Activated CD4-positive, alpha-beta T cell treated with anti-CD3 and anti-CD28 coated beads, Interleukin-2, amount 10 ng/mL, durations not matched to agents 7 days and 5 days (primary cell): ENCODE measurements around the gene USP20. TPM values are rescaled to one million over a fixed set of nuclear protein-coding genes. Genes with fewer than 3 reads are reported as not detected.
A peak's percentile ranks its signal among the peaks of the same experiment; 100 is the strongest.

ENCODE experiments used
- CTCF ChIA-PET: fragments of 350-600 bp; sonication (Branson Sonifier 250); formaldehyde crosslinking; loops from one replicate; lab custom pipeline; 2021; ENCODE audit warnings: antibody characterized with exemption; lab: Charles Lee
- POLR2A ChIA-PET: fragments of 350-600 bp; sonication (Branson Sonifier 250); formaldehyde crosslinking; loops from one replicate; lab custom pipeline; 2021; ENCODE audit warnings: antibody characterized with exemption; lab: Charles Lee
- DNase-seq: peaks from one replicate; pipeline ENCODE4 v3.0.0-alpha.2; 2020
- H3K27ac Mint-ChIP-seq: one replicate; pipeline ENCODE4 v1.8.0; 2021; ENCODE audit warnings: mild to moderate bottlenecking, moderate library complexity, mixed read lengths
- H3K27me3 Mint-ChIP-seq: one replicate; pipeline ENCODE4 v1.8.0; 2021; ENCODE audit warnings: mixed read lengths
- H3K36me3 Mint-ChIP-seq: one replicate; pipeline ENCODE4 v1.8.0; 2021; ENCODE audit warnings: low read depth, mixed read lengths
- H3K4me1 Mint-ChIP-seq: one replicate; pipeline ENCODE4 v1.8.0; 2021; ENCODE audit warnings: mixed read lengths
- H3K4me3 Mint-ChIP-seq: one replicate; pipeline ENCODE4 v1.8.0; 2021; ENCODE audit warnings: mild to moderate bottlenecking, moderate library complexity, mixed read lengths
- H3K9me3 Mint-ChIP-seq: one replicate; pipeline ENCODE4 v1.8.0; 2021; ENCODE audit warnings: mixed read lengths
- total RNA-seq, 2 experiments: library from RNA; stranded (reverse); gene quantifications; one replicate each; pipeline ENCODE4 v1.2.3, GENCODE V29; 2021

USP20 gene
- total RNA-seq, 2 experiments from 2014 or later: 90.8 to 105 TPM

- no peak for DNase-seq
- Mint-ChIP-seq H3K36me3 (peaks cover 57% of the 10 kb centered on the region), H3K27me3 (no peaks in the 10 kb centered on the region), H3K4me3 (no peak overlapping the region), H3K4me1 (peaks cover 33% of the 10 kb centered on the region), H3K9me3 (no peaks in the 10 kb centered on the region), H3K27ac (no peak overlapping the region)
- POLR2A ChIA-PET: no interaction called here
- CTCF ChIA-PET: interaction anchor here (1.0 kb wide), 1 partner anchor 23 kb away, joined by 3 read pairs; no protein-coding TSS in a partner anchor
Observed at GRCh38 chr9:129810788-129811187, 24.5 kb upstream of the USP20 start.

DNA sequence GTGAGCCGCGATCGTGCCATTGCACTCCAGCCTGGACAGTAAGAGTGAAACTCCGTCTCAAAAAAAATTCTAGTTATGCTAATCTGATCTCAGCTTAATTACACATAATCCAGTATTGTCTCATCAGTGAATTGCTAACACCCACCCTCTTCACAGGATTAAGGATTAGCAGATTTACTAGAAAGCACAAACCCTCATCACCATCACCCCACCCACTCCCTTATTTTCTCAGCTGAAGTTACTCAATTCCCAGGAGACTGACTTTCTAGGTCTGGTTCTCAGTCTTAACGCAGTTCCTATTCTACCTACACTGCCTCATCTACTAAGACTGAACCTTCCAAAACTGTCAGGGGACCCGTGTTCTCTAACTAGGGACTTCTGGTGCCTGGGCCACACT lies 23.3 kb upstream of the USP20 start:
- POLR2A ChIA-PET: no interaction called here
- no peak overlapping the region for H3K27ac Mint-ChIP-seq

DNA sequence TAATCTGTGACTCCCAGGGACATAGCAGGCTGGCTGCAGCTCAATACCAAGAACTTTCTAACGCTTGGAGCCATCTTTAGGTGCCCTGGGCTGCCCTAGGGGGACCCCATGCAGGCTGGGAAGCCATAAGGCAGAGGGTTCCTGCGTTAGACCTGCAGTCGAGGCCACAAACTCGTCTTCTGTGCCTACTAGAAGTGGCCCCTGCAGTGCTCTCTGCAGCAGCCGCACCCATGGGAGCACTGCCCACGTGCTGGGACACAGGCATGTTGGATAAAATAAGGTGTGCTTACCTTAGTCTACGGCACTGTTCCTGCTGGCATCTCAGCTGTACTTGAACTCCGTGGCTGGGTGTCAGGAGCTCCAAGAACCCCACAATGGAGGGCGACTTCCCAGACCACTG lies 22.9 kb upstream of the USP20 start:
- peaks cover 60% of the 10 kb centered on the region for H3K36me3 Mint-ChIP-seq

More for the DNA sequence above, 23.3 kb upstream of the USP20 start:
- CTCF ChIA-PET: no interaction called here
- Mint-ChIP-seq H3K27me3 (no peaks in the 10 kb centered on the region), H3K4me3 (no peak overlapping the region), H3K9me3 (no peaks in the 10 kb centered on the region), H3K4me1 (peaks cover 26% of the 10 kb centered on the region), H3K36me3 (peaks cover 60% of the 10 kb centered on the region)
- no peak for DNase-seq

DNA sequence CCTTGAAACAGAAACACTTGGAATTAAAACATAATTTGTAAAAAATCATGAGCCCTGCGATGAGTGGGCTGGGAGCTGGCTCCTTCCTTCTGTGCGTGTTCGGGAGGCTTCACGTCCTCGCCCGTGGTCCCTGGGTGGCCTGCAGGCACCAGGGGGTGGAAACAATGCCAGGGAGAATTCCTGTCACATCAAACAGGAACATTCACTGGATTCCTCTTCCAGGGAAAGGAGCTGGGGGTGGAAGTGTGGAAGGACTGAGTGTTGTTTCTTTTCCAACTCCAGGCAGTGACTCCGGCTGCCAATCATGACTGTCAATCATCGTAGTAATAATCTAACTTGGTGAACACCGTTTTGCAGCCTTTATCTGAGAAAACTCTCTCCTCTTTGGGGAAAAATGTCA lies 21.6 kb upstream of the USP20 start:
- Mint-ChIP-seq H3K4me3 (no peak overlapping the region), H3K27me3 (no peaks in the 10 kb centered on the region), H3K9me3 (no peaks in the 10 kb centered on the region), H3K27ac (no peak overlapping the region), H3K4me1 (peaks cover 22% of the 10 kb centered on the region), H3K36me3 (peaks cover 60% of the 10 kb centered on the region)
- CTCF ChIA-PET: interaction anchor here (0.6 to 1.1 kb wide), 2 partner anchors 16 to 25 kb away, joined by 3 to 4 read pairs; no protein-coding TSS in a partner anchor
- POLR2A ChIA-PET: no interaction called here
- DNase-seq: no peak

More for the DNA sequence above, 22.9 kb upstream of the USP20 start:
- H3K27me3 Mint-ChIP-seq: no peaks in the 10 kb centered on the region
- ChIA-PET POLR2A (no interaction called here), CTCF (no interaction called here)
- no peak for DNase-seq
- H3K27ac Mint-ChIP-seq: no peak overlapping the region
- no peak overlapping the region for H3K4me3 Mint-ChIP-seq
- H3K4me1 Mint-ChIP-seq: peaks cover 22% of the 10 kb centered on the region
- H3K9me3 Mint-ChIP-seq: no peaks in the 10 kb centered on the region

GRCh38 chr9:129814432-129815223 lies 20.6 kb upstream of the USP20 start:
- peaks cover 21% of the 10 kb centered on the region for H3K4me1 Mint-ChIP-seq
- no peak overlapping the region for H3K4me3 Mint-ChIP-seq
- H3K36me3 Mint-ChIP-seq: peaks cover 57% of the 10 kb centered on the region
- no peaks in the 10 kb centered on the region for H3K9me3 Mint-ChIP-seq
- peak overlapping the region; percentile 46 for H3K27ac Mint-ChIP-seq
- no peaks in the 10 kb centered on the region for H3K27me3 Mint-ChIP-seq
- POLR2A ChIA-PET: no interaction called here
- CTCF ChIA-PET: no interaction called here
- DNase-seq: no peak

- no peak overlapping the region for H3K4me3 Mint-ChIP-seq
- POLR2A ChIA-PET: no interaction called here
- no peak overlapping the region for H3K27ac Mint-ChIP-seq
- CTCF ChIA-PET: no interaction called here
- peaks cover 18% of the 10 kb centered on the region for H3K4me1 Mint-ChIP-seq
- no peak for DNase-seq
- peaks cover 55% of the 10 kb centered on the region for H3K36me3 Mint-ChIP-seq
- no peaks in the 10 kb centered on the region for H3K27me3 Mint-ChIP-seq
- no peaks in the 10 kb centered on the region for H3K9me3 Mint-ChIP-seq
Observed at GRCh38 chr9:129815278-129815677, 20.0 kb upstream of the USP20 start.

GRCh38 chr9:129816501-129817435 lies 18.5 kb upstream of the USP20 start:
- H3K9me3 Mint-ChIP-seq: no peaks in the 10 kb centered on the region
- no peak overlapping the region for H3K4me3 Mint-ChIP-seq
- H3K27ac Mint-ChIP-seq: peak overlapping the region; percentile 54
- POLR2A ChIA-PET: interaction anchor here (0.6 kb wide), 1 partner anchor 96 kb away, joined by 7 read pairs; no protein-coding TSS in a partner anchor
- no peaks in the 10 kb centered on the region for H3K27me3 Mint-ChIP-seq
- CTCF ChIA-PET: interaction anchor here (0.7 to 1.1 kb wide), 3 partner anchors 13 to 90 kb away, joined by 3 to 4 read pairs (median 4); no protein-coding TSS in a partner anchor
- peaks cover 51% of the 10 kb centered on the region for H3K36me3 Mint-ChIP-seq
- no peak for DNase-seq
- peaks cover 10% of the 10 kb centered on the region for H3K4me1 Mint-ChIP-seq

DNA sequence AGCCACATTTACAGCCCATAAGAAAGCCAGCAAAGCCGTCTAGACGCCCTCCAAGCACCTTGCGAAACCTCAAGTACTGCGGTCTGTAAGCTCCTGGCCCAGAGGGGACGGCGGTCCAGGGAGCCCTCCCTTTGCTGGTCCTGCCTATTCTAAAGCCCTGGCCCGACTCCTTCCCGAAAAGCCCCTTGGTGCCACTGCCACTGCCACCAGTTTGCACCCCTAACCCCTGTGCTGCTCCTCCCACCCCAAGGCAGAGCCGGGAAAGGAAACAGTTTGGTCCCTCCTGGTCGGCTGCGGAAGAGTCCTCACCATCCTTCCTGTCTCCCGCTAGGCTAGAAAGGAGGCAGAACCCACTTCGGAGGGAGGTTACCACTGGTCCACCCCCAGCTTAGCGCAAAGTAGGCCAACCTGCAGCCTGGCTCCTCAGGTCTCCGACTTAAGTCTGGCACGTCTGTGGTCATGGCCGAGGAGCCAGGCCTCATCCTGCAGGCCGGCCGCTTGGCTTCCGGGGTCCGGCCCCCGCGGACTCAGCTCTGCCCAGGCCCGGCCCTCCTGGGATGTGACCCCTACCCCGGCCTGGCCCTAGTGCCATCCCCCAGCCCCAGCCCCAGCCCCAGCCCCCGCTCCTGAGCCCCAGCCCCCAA lies 12.2 kb upstream of the USP20 start:
- Mint-ChIP-seq H3K9me3 (no peaks in the 10 kb centered on the region), H3K4me1 (peaks cover 19% of the 10 kb centered on the region), H3K27ac (peak overlapping the region; percentile 76), H3K4me3 (peak overlapping the region; percentile 81), H3K36me3 (peaks cover 24% of the 10 kb centered on the region), H3K27me3 (no peaks in the 10 kb centered on the region)
- ChIA-PET CTCF (no interaction called here), POLR2A (interaction anchor here (1.0 kb wide), 1 partner anchor 683 kb away, joined by 3 read pairs; no protein-coding TSS in a partner anchor)
- peak; percentile 40 for DNase-seq

- peaks cover 21% of the 10 kb centered on the region for H3K4me1 Mint-ChIP-seq
Observed at GRCh38 chr9:129823542-129823934, 11.7 kb upstream of the USP20 start.

DNA sequence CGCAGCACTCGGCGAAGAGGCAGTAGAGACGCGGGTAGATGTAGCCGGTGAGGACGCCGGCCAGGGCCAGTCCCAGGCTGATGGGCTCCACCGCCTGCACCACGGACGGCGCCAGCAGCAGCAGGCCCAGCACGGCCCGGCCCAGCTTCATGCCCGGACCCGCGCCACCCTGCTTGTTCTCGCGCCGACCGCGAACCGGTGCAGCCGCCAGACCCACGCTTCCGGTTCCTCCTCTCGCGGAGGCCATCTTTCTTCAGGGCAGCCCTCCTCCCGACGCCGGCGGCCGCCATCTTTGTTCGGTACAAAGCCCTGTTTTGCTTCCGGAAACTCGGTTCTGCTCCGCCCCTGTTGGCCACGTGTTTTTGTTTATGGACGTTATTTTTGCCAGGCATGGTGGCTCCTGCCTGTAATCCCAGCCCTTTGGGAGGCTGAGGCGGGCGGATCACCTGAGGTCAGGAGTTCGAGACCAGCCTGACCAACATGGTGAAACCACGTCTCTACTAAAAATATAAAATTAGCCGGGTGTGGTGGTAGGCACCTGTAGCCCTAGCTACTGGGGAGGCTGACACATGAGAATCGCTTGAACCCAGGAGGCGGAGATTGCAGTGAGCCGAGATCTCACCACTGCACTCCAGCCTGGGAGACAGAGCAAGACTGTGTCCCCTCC lies 11.2 kb upstream of the USP20 start, which contains the start of gene TOR1A:
TSS of gene TOR1A (minus strand) at position 202 of the 667 bp plus-strand sequence. CDS start at position 151, 51 bp downstream.
- POLR2A ChIA-PET: interaction anchor here (0.5 to 1.0 kb wide), 2 partner anchors 22 to 684 kb away, joined by 3 to 6 read pairs; no protein-coding TSS in a partner anchor
- H3K4me1 Mint-ChIP-seq: peaks cover 19% of the 10 kb centered on the region

More at GRCh38 chr9:129823542-129823934, 11.7 kb upstream of the USP20 start:
- H3K27me3 Mint-ChIP-seq: no peaks in the 10 kb centered on the region
- CTCF ChIA-PET: no interaction called here
- peaks cover 25% of the 10 kb centered on the region for H3K36me3 Mint-ChIP-seq
- no peak for DNase-seq
- H3K9me3 Mint-ChIP-seq: no peaks in the 10 kb centered on the region
- H3K27ac Mint-ChIP-seq: peak overlapping the region; percentile 83
- POLR2A ChIA-PET: interaction anchor here (0.5 to 1.0 kb wide), 2 partner anchors 21 to 683 kb away, joined by 3 to 6 read pairs; no protein-coding TSS in a partner anchor
- H3K4me3 Mint-ChIP-seq: peak overlapping the region; percentile 81

DNA sequence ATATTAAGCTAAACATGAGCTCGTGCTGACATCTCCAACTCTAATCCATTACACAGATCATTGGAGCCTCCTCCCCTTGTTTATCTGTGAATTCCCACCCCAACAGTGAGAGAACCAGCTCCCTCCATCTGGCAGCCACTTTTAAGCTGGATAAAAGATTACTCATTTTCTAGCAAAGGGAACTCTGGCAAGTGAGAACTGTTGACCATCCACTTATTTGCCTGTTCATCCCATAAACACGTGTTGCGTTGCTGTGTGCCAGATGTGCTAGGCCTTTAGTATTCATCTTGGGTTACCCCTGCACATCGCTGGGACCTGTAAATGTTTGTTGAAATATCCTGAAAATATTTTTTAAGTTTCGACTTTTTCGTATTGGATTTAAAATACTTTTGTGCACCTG lies 8.9 kb upstream of the USP20 start:
- no peaks in the 10 kb centered on the region for H3K27me3 Mint-ChIP-seq
- no peak for DNase-seq
- H3K27ac Mint-ChIP-seq: no peak overlapping the region
- ChIA-PET POLR2A (no interaction called here), CTCF (interaction anchor here (0.8 kb wide), 1 partner anchor 8 kb away, joined by 3 read pairs; the partner anchor contains the start of genes C9orf78 and USP20)
- H3K9me3 Mint-ChIP-seq: no peaks in the 10 kb centered on the region
- peaks cover 24% of the 10 kb centered on the region for H3K4me1 Mint-ChIP-seq
- H3K4me3 Mint-ChIP-seq: no peak overlapping the region
- H3K36me3 Mint-ChIP-seq: peaks cover 37% of the 10 kb centered on the region

More for the DNA sequence above, 11.2 kb upstream of the USP20 start, which contains the start of gene TOR1A:
- Mint-ChIP-seq H3K4me3 (peak within 1 kb of the TSS; percentile 81), H3K27ac (peak within 1 kb of the TSS; percentile 83), H3K36me3 (peaks cover 24% of the 10 kb centered on the region), H3K27me3 (no peaks in the 10 kb centered on the region), H3K9me3 (no peaks in the 10 kb centered on the region)
- CTCF ChIA-PET: interaction anchor here (1.1 to 1.4 kb wide), 2 partner anchors 37 to 46 kb away, joined by 3 to 4 read pairs; no protein-coding TSS in a partner anchor
- DNase-seq: peak; percentile 95
